ENCODE data around the gene FGD3.

DNA sequence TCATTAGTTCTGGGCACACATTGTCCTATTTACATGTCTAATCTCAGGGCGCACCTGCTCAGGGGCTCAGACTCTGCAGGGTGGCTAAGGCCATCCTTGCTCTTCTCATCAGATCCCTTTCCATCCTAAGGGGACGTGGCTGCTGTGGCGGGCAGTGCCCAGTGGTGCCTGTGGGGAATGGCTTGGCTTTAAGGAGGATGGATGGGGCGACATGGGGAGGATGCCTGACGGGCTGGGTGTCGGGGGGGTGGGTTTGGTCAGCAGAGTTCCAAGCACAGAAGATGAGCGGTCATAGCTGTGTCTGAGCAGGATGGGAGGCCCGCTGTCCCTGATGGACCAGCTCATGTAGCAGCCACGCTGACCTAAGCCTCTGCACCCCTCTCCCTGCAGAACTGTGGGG is 70.3 kb downstream of the FGD3 start:
- TF ChIP-seq, protein P1, sequence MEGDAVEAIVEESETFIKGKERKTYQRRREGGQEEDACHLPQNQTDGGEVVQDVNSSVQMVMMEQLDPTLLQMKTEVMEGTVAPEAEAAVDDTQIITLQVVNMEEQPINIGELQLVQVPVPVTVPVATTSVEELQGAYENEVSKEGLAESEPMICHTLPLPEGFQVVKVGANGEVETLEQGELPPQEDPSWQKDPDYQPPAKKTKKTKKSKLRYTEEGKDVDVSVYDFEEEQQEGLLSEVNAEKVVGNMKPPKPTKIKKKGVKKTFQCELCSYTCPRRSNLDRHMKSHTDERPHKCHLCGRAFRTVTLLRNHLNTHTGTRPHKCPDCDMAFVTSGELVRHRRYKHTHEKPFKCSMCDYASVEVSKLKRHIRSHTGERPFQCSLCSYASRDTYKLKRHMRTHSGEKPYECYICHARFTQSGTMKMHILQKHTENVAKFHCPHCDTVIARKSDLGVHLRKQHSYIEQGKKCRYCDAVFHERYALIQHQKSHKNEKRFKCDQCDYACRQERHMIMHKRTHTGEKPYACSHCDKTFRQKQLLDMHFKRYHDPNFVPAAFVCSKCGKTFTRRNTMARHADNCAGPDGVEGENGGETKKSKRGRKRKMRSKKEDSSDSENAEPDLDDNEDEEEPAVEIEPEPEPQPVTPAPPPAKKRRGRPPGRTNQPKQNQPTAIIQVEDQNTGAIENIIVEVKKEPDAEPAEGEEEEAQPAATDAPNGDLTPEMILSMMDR (conservative IDR thresholded peaks at IDR 0.05 in 1 of 2, IDR thresholded peaks at IDR 0.05 in 1 of 2; ENCODE audit: low read depth in 1 of 2, low read length in 2 of 2) = no peak
- TF ChIP-seq EZH2 (IDR thresholded peaks at IDR 0.05; ENCODE audit: low read length, missing control alignments) = no peak

Data from fibroblast of lung (primary cell).